Hepatocyte (in vitro differentiated cells): ENCODE measurements around the gene DNTT. TPM values are rescaled to one million over a fixed set of nuclear protein-coding genes. Genes with fewer than 3 reads are reported as not detected.
"Not testable (repeated sequence)": the region's sequence is repeated elsewhere in the genome, so short reads cannot be mapped to it uniquely, and the experiment has no call there.

Source experiments
- DNase-seq: peaks from one replicate; pipeline ENCODE4 v3.0.0-alpha.2; 2016; ENCODE audit warnings: low spot score
- H2AFZ ChIP-seq: fragments of 200-600 bp; sonication (generic); 2 replicates; pipeline ENCODE4 v1.6.0; 2016; ENCODE audit warnings: antibody characterized with exemption, mild to moderate bottlenecking
- H3K27ac ChIP-seq: fragments of 200-600 bp; sonication (generic); 2 replicates; pipeline ENCODE4 v1.5.1; 2016; ENCODE audit warnings: mild to moderate bottlenecking
- H3K27me3 ChIP-seq: fragments of 200-600 bp; sonication (generic); 2 replicates; pipeline ENCODE4 v1.6.1; 2016
- H3K36me3 ChIP-seq: fragments of 200-600 bp; sonication (generic); replicated peaks from 2 replicates; pipeline ENCODE4 v1.5.1; 2016; ENCODE audit warnings: low read depth; ENCODE audit not compliant: insufficient read depth
- H3K4me1 ChIP-seq: fragments of 200-600 bp; sonication (generic); 2 replicates; pipeline ENCODE4 v1.5.1; 2016; ENCODE audit warnings: mild to moderate bottlenecking, moderate library complexity; ENCODE audit not compliant: insufficient read depth
- H3K4me2 ChIP-seq: fragments of 200-600 bp; sonication (generic); 2 replicates; pipeline ENCODE4 v1.6.0; 2016
- H3K4me3 ChIP-seq: fragments of 200-600 bp; sonication (generic); 2 replicates; pipeline ENCODE4 v1.5.1; 2016; ENCODE audit warnings: mild to moderate bottlenecking
- H3K79me2 ChIP-seq: fragments of 200-600 bp; sonication (generic); 2 replicates; pipeline ENCODE4 v1.6.0; 2017; ENCODE audit warnings: mild to moderate bottlenecking
- H3K9me2 ChIP-seq: fragments of 200-600 bp; sonication (generic); replicated peaks from 2 replicates; pipeline ENCODE4 v1.6.0; 2017; ENCODE audit warnings: mild to moderate bottlenecking; ENCODE audit not compliant: insufficient read depth
- H3K9me3 ChIP-seq: fragments of 200-600 bp; sonication (generic); 2 replicates; pipeline ENCODE4 v1.5.1; 2016; ENCODE audit warnings: low read depth, mild to moderate bottlenecking
- H4K20me1 ChIP-seq: fragments of 200-600 bp; sonication (generic); 2 replicates; pipeline ENCODE4 v1.6.0; 2016; ENCODE audit warnings: mild to moderate bottlenecking; ENCODE audit not compliant: insufficient read depth, poor library complexity, severe bottlenecking
- EZH2 ChIP-seq: fragments of 200-600 bp; sonication (generic); IDR thresholded peaks from 2 replicates; pipeline ENCODE4 v1.6.1; 2016; ENCODE audit warnings: antibody characterized with exemption, mild to moderate bottlenecking, borderline replicate concordance
- EZH2phosphoT487 ChIP-seq: fragments of 200-600 bp; sonication (generic); IDR thresholded peaks from one replicate; pipeline ENCODE4 v1.6.1; 2018; ENCODE audit warnings: antibody characterized with exemption, mild to moderate bottlenecking, low read depth, moderate library complexity; ENCODE audit not compliant: unreplicated experiment, severe bottlenecking
- WGBS: methylation state at CpG from one replicate; pipeline ENCODE4 v1.1.6; 2016; ENCODE audit warnings: low lambda C conversion rate; ENCODE audit errors: missing lambda C conversion rate; 5-methylcytosine and 5-hydroxymethylcytosine counted together
- polyA plus RNA-seq: library from polyadenylated mRNA; unstranded; fragments of >200 nt; fragmentation: Nextera tagmentation; extraction: Ambion mirVana; gene quantifications from 2 replicates; pipeline ENCODE4 v1.2.1, GENCODE V29; 2016
- total RNA-seq: library from RNA; depleted of rRNA; stranded (reverse); fragments of >200 nt; gene quantifications from 2 replicates; pipeline ENCODE4 v1.2.3, GENCODE V29; 2014
- TF ChIP-seq, protein P1 (sequence below): fragments of 200-600 bp; sonication (generic); IDR thresholded peaks from 2 replicates; pipeline ENCODE4 v1.5.1; 2016; ENCODE audit warnings: antibody characterized with exemption, mild to moderate bottlenecking; ENCODE audit not compliant: poor library complexity

Gene DNTT
- total and polyA plus RNA-seq, 2 experiments from 2014 or later, result 0.10 TPM; not detected in 1

DNA sequence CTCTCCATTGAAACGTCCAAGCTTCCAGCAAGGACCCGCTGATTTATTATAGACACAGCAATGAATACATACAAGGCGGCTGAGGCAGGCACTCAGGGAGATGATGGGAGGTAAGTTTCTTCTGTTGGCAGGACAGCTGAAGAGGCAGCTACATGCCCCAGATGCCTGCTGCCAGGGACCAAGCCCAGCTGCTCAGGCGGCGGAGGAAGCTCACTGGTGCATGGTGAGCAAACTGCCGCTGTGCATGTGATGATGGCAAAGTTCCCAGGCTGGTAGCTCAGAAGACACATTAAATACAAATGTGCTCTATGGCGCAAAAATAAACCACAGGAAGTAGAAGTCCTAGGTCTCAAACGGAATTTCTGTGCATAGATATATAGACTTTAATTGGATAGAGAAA, 2.3 kb downstream of the DNTT start:
- Histone ChIP-seq H3K4me2 (no peak overlapping the region), H3K4me3 (no peak overlapping the region), H3K27ac (no peak overlapping the region), H3K9me2 (no peaks in the 10 kb centered on the region), H4K20me1 (no peaks in the 10 kb centered on the region), H3K9me3 (no peaks in the 10 kb centered on the region), H3K36me3 (no peaks in the 10 kb centered on the region), H3K4me1 (no peaks in the 10 kb centered on the region), H3K27me3 (no peaks in the 10 kb centered on the region), H3K79me2 (no peaks in the 10 kb centered on the region), H2AFZ (no peak overlapping the region)
- no peak for DNase-seq
- TF ChIP-seq EZH2phosphoT487 (no peak), EZH2 (no peak)
- TF ChIP-seq, protein P1, sequence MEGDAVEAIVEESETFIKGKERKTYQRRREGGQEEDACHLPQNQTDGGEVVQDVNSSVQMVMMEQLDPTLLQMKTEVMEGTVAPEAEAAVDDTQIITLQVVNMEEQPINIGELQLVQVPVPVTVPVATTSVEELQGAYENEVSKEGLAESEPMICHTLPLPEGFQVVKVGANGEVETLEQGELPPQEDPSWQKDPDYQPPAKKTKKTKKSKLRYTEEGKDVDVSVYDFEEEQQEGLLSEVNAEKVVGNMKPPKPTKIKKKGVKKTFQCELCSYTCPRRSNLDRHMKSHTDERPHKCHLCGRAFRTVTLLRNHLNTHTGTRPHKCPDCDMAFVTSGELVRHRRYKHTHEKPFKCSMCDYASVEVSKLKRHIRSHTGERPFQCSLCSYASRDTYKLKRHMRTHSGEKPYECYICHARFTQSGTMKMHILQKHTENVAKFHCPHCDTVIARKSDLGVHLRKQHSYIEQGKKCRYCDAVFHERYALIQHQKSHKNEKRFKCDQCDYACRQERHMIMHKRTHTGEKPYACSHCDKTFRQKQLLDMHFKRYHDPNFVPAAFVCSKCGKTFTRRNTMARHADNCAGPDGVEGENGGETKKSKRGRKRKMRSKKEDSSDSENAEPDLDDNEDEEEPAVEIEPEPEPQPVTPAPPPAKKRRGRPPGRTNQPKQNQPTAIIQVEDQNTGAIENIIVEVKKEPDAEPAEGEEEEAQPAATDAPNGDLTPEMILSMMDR, result no peak
- 86% methylated on average over 8 of the region's 8 CpGs for WGBS

DNA sequence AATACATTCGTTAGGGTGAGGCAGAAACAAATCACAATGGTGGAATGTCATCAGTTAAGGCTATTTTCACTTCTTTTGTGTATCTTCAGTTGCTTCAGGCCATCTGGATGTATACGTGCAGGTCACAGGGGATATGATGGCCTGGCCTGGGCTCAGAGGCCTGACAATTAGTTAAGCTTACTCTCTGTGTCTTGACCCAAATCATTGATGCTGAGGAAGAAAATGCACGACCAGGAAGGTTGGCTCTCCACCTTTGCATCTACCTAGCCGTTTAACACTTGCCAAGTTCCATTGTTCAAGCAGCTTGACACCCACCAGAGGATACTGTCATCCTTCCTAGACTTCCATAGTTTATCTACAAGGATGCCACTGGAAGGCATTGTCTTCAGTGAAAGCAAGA, 4.6 kb downstream of the DNTT start:
- H3K36me3 ChIP-seq, H3K4me2 ChIP-seq: not testable (repeated sequence)

DNA sequence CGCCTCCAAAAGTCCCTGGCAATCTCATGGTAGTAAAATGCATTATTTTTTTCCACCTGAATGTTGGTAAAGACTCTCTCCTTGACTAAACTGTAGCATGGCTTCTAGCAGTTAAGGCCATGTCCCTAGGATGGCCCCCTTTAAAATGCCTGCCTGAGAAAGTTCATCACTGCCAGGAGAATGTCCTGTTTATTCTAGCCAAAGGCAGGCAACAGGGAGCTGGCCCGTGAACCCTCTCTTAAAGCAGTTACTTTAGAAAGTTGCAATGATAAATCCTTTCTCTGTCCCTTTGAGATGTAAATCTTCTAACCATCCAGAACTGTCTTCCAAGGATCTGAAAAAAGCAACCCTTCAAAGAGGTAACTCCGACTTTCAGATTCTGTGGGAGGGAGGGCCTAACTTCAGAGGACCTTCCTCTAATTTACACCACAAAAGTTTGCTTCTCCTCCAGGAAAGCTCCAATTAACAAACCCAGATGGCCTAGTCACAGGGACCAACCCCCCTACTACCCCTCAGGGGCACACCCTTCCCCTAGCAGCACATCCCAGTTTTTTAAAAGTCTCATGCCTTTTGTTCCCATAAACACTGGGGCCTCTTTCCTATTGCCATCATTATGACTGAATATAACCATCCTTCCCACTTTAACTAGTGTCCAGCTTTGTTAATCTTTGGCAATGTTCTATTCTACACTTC, 5.5 kb downstream of the DNTT start:
- Histone ChIP-seq H3K36me3 (no peaks in the 10 kb centered on the region), H3K9me2 (no peaks in the 10 kb centered on the region), H3K4me2 (no peak overlapping the region), H4K20me1 (no peaks in the 10 kb centered on the region), H3K27ac (no peak overlapping the region), H3K27me3 (no peaks in the 10 kb centered on the region), H3K4me3 (no peak overlapping the region), H3K9me3 (no peaks in the 10 kb centered on the region), H3K79me2 (no peaks in the 10 kb centered on the region), H2AFZ (no peak overlapping the region), H3K4me1 (no peaks in the 10 kb centered on the region)
- DNase-seq, result no peak
- TF ChIP-seq EZH2, result no peak
- TF ChIP-seq, protein P1, result no peak
- TF ChIP-seq EZH2phosphoT487, result no peak
- 69% methylated on average over 3 of the region's 3 CpGs for WGBS

More for the DNA sequence above, 4.6 kb downstream of the DNTT start:
- H4K20me1 ChIP-seq, H3K9me2 ChIP-seq, H3K79me2 ChIP-seq, H2AFZ ChIP-seq, H3K4me3 ChIP-seq, H3K4me1 ChIP-seq, H3K9me3 ChIP-seq, H3K27me3 ChIP-seq, H3K27ac ChIP-seq, DNase-seq: not testable (repeated sequence)
- 63% methylated on average over 4 of the region's 4 CpGs for WGBS

DNA sequence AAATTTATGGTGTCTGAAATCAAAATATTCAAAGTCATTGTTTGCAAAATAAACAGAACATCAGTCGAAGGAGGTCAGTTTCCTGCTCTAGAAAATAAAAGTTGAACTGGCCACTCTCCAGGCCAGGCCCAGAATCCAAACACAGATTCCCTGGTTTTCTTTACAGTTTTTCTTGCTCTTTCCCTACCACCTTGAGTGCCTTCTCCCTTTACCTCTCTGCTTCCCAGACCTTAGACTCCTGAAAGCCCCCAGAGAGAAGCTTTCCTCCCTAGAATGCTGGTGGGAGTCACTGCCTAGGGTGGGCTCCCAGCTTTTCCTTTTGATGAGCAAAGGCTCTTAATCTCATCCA, 6.1 kb downstream of the DNTT start:
- H3K36me3 ChIP-seq, result no peaks in the 10 kb centered on the region
- H3K4me2 ChIP-seq, result no peak overlapping the region
- H4K20me1 ChIP-seq, result no peaks in the 10 kb centered on the region
- H2AFZ ChIP-seq, result no peak overlapping the region
- no peak overlapping the region for H3K27ac ChIP-seq
- no peaks in the 10 kb centered on the region for H3K9me3 ChIP-seq
- H3K9me2 ChIP-seq, result no peaks in the 10 kb centered on the region
- no peaks in the 10 kb centered on the region for H3K4me1 ChIP-seq
- no peak for DNase-seq
- TF ChIP-seq, protein P1, result no peak
- TF ChIP-seq EZH2 (no peak), EZH2phosphoT487 (no peak)
- 42% methylated on average over 1 of the region's 1 CpG for WGBS
- no peaks in the 10 kb centered on the region for H3K79me2 ChIP-seq
- no peaks in the 10 kb centered on the region for H3K27me3 ChIP-seq
- no peak overlapping the region for H3K4me3 ChIP-seq
